B cell (primary cell): ENCODE data around the gene PTS. TPM values are rescaled to one million over a fixed set of nuclear protein-coding genes. Genes with fewer than 3 reads are reported as not detected.

ENCODE experiments used
- ATAC-seq: fragments of 200-7000 bp; cut with Tn5 transposase; one replicate; pipeline ENCODE4 v1.10.0; 2021; ENCODE audit warnings: low read depth, mild to moderate bottlenecking, moderate number of reproducible peaks, moderate library complexity
- CTCF ChIA-PET: fragments of 350-600 bp; sonication (Branson Sonifier 250); formaldehyde crosslinking; loops from one replicate; lab custom pipeline; 2021; ENCODE audit warnings: antibody characterized with exemption, inconsistent platforms; lab: Charles Lee
- POLR2A ChIA-PET: fragments of 350-600 bp; sonication (Branson Sonifier 250); formaldehyde crosslinking; loops from one replicate; lab custom pipeline; 2021; ENCODE audit warnings: antibody characterized with exemption; lab: Charles Lee
- DNase-seq: peaks from one replicate; pipeline ENCODE4 v3.0.0; 2013
- H2AFZ ChIP-seq: 2 replicates; pipeline ENCODE4 v1.6.1; 2012; ENCODE audit warnings: mild to moderate bottlenecking, low read depth, low read length; ENCODE audit not compliant: insufficient read depth, poor library complexity, severe bottlenecking
- H3K27ac ChIP-seq, 2 donors: 1 replicate in 1 of 2; 2 replicates in 1 of 2; pipeline ENCODE4 v1.5.1; 2012 to 2013; ENCODE audit warnings: low read length in 2 of 2, mild to moderate bottlenecking in 2 of 2, moderate library complexity in 1 of 2
- H3K27me3 ChIP-seq, 4 experiments: fragments of 200-600 bp in 1 of 4; sonication (generic) in 1 of 4; replicated peaks in 1 of 4; 1 replicate in 2 of 4; 2 replicates in 2 of 4; pipeline versions ENCODE4 v1.6.1 to v1.7.0; 2013 to 2016; ENCODE audit warnings: low read length in 3 of 4, mild to moderate bottlenecking in 2 of 4, mixed read lengths in 1 of 4, moderate library complexity in 1 of 4; ENCODE audit not compliant: insufficient read depth in 4 of 4, control insufficient read depth in 3 of 4; ENCODE audit errors: control extremely low read depth in 1 of 4
- H3K36me3 ChIP-seq, 2 experiments: replicated peaks in 1 of 2; 1 replicate in 1 of 2; 2 replicates in 1 of 2; pipeline versions ENCODE4 v1.6.1 to v1.7.1; 2013; ENCODE audit warnings: low read length in 1 of 2; ENCODE audit not compliant: insufficient read depth in 2 of 2, control insufficient read depth in 1 of 2; ENCODE audit errors: control extremely low read depth in 1 of 2, extremely low read depth in 1 of 2
- H3K4me1 ChIP-seq, 2 donors: fragments of 200-600 bp in 1 of 2; sonication (generic) in 1 of 2; 1 replicate in 1 of 2; 2 replicates in 1 of 2; pipeline versions ENCODE4 v1.5.1 to v1.6.1; 2013 to 2017; ENCODE audit warnings: low read length in 2 of 2; ENCODE audit not compliant: control insufficient read depth in 2 of 2, insufficient read depth in 2 of 2
- H3K4me2 ChIP-seq: replicated peaks from 2 replicates; pipeline ENCODE3; 2012; ENCODE audit warnings: mild to moderate bottlenecking, low read depth, low read length; ENCODE audit not compliant: poor library complexity, severe bottlenecking
- H3K4me3 ChIP-seq, 5 experiments: fragments of 200-600 bp in 1 of 5; sonication (generic) in 1 of 5; 1 replicate in 3 of 5; 2 replicates in 2 of 5; pipeline versions ENCODE4 v1.5.1 to v1.7.0; 2011 to 2016; ENCODE audit warnings: low read length in 4 of 5, mild to moderate bottlenecking in 4 of 5, low read depth in 2 of 5, control low read depth in 1 of 5, moderate library complexity in 1 of 5; ENCODE audit not compliant: insufficient read depth in 1 of 5; ENCODE audit errors: control extremely low read depth in 1 of 5, extremely low read depth in 1 of 5
- H3K79me2 ChIP-seq: fragments of 200-600 bp; sonication (generic); one replicate; pipeline ENCODE4 v1.6.0; 2016; ENCODE audit warnings: low read length; ENCODE audit not compliant: control insufficient read depth, insufficient read depth
- H3K9ac ChIP-seq: fragments of 200-600 bp; sonication (generic); 2 replicates; pipeline ENCODE4 v1.6.1; 2017; ENCODE audit warnings: mild to moderate bottlenecking, low read length, moderate library complexity
- H3K9me3 ChIP-seq, 3 donors: one replicate each; pipeline versions ENCODE4 v1.6.1 to v1.7.1; 2013; ENCODE audit warnings: low read length in 2 of 3; ENCODE audit not compliant: control insufficient read depth in 2 of 3, insufficient read depth in 1 of 3; ENCODE audit errors: control extremely low read depth in 1 of 3
- H4K20me1 ChIP-seq: 2 replicates; pipeline ENCODE4 v1.6.0; 2012; ENCODE audit warnings: mild to moderate bottlenecking, low read length; ENCODE audit not compliant: insufficient read depth, control insufficient read depth, poor library complexity, severe bottlenecking
- H3K27ac Mint-ChIP-seq: one replicate; pipeline ENCODE4 v1.8.0; 2021; ENCODE audit warnings: mixed read lengths
- H3K27me3 Mint-ChIP-seq: one replicate; pipeline ENCODE4 v1.8.0; 2021; ENCODE audit warnings: mixed read lengths
- H3K4me1 Mint-ChIP-seq: one replicate; pipeline ENCODE4 v1.8.0; 2021; ENCODE audit warnings: mixed read lengths
- H3K4me3 Mint-ChIP-seq: one replicate; pipeline ENCODE4 v1.8.0; 2021; ENCODE audit warnings: mixed read lengths
- H3K9me3 Mint-ChIP-seq: one replicate; pipeline ENCODE4 v1.8.0; 2022; ENCODE audit warnings: mixed read lengths; ENCODE audit not compliant: insufficient read depth
- CTCF ChIP-seq: fragments of 200-600 bp; IDR thresholded peaks from one replicate; pipeline ENCODE4 v1.8.0; 2022; ENCODE audit warnings: antibody characterized with exemption, mild to moderate bottlenecking
- EZH2 ChIP-seq: IDR thresholded peaks from 2 replicates; pipeline ENCODE4 v1.6.1; 2012; ENCODE audit warnings: borderline replicate concordance, low read depth, mild to moderate bottlenecking, moderate library complexity, low read length; ENCODE audit not compliant: insufficient read depth, poor library complexity, severe bottlenecking
- WGBS: methylation state at CpG from one replicate; pipeline ENCODE4 v1.1.5; 2013; ENCODE audit warnings: missing lambda C conversion rate; ENCODE audit not compliant: insufficient coverage; 5-methylcytosine and 5-hydroxymethylcytosine counted together
- intact Hi-C: fragments of 100-400 bp; cut with micrococcal nuclease; formaldehyde crosslinking; loops from one replicate; pipeline ENCODE4 v1.10.0; 2022
- polyA plus RNA-seq: library from polyadenylated mRNA; depleted of rRNA; stranded (reverse); fragments of >200 nt; gene quantifications from 2 replicates; pipeline ENCODE4 v1.2.3, GENCODE V29; 2012
- total RNA-seq, 2 donors: library from RNA; stranded (reverse); fragments of 120-200 nt in 1 of 2; gene quantifications; 1 replicate in 1 of 2; 2 replicates in 1 of 2; pipeline versions ENCODE4 v1.2.3 to v1.2.4, GENCODE V29; 2013 to 2022

PTS gene
- total and polyA plus RNA-seq, 2 donors (not counting 1 experiment from before 2014, with no cell fraction given) = 36.2 to 36.9 TPM

- Mint-ChIP-seq H3K27me3 (peaks cover 13% of the 10 kb centered on the region), H3K4me1 (peaks cover 26% of the 10 kb centered on the region), H3K9me3 (no peaks in the 10 kb centered on the region), H3K4me3 (no peak overlapping the region), H3K27ac (no peak overlapping the region)
- Histone ChIP-seq H4K20me1 (no peaks in the 10 kb centered on the region), H3K36me3 (no peaks in the 10 kb centered on the region), H3K4me2 (no peak overlapping the region), H2AFZ (no peak overlapping the region), H3K79me2 (no peaks in the 10 kb centered on the region), H3K27me3 (peaks cover 0 to 7% (median 2%) of the 10 kb centered on the region in 4 experiments), H3K4me1 (peaks cover 19 to 26% of the 10 kb centered on the region in 2 donors), H3K4me3 (no peak overlapping the region), H3K27ac (no peak overlapping the region), H3K9ac (no peak overlapping the region), H3K9me3 (no peaks in the 10 kb centered on the region)
- ChIA-PET CTCF (interaction anchor here (0.7 to 1.2 kb wide), 3 partner anchors 13 to 378 kb away, joined by 3 read pairs; no protein-coding TSS in a partner anchor), POLR2A (no interaction called here)
- intact Hi-C loops = no loop called here
- DNase-seq (no peak), ATAC-seq (no peak)
- no peak for TF ChIP-seq EZH2
- no peak for TF ChIP-seq CTCF
- WGBS = 65% methylated on average over 4 of the region's 4 CpGs
Observed at GRCh38 chr11:112177589-112177988, 48.6 kb upstream of the PTS start.

GRCh38 chr11:112178428-112178827 lies 47.8 kb upstream of the PTS start:
- no peaks in the 10 kb centered on the region for H3K79me2 ChIP-seq
- Mint-ChIP-seq H3K27me3 (peaks cover 13% of the 10 kb centered on the region), H3K4me3 (no peak overlapping the region), H3K9me3 (no peaks in the 10 kb centered on the region), H3K27ac (no peak overlapping the region), H3K4me1 (peaks cover 32% of the 10 kb centered on the region)
- peaks cover 19 to 31% of the 10 kb centered on the region in 2 donors for H3K4me1 ChIP-seq
- H3K27ac ChIP-seq = no peak overlapping the region
- H3K36me3 ChIP-seq = no peaks in the 10 kb centered on the region
- no peak overlapping the region for H2AFZ ChIP-seq
- ATAC-seq = no peak
- intact Hi-C loops = no loop called here
- TF ChIP-seq EZH2 = no peak
- TF ChIP-seq CTCF = no peak
- no peak overlapping the region for H3K9ac ChIP-seq
- CTCF ChIA-PET = interaction anchor here (1.2 kb wide), 1 partner anchor 14 kb away, joined by 3 read pairs; no protein-coding TSS in a partner anchor
- H3K27me3 ChIP-seq = peaks cover 0 to 7% (median 2%) of the 10 kb centered on the region in 4 experiments
- H4K20me1 ChIP-seq = no peaks in the 10 kb centered on the region
- WGBS = no CpG with 5 or more reads among the region's 1 CpG
- DNase-seq = no peak
- no peak overlapping the region for H3K4me3 ChIP-seq
- H3K9me3 ChIP-seq = no peaks in the 10 kb centered on the region
- POLR2A ChIA-PET = no interaction called here
- H3K4me2 ChIP-seq = no peak overlapping the region
